Measurements from ENCODE around the gene CCNY.
"Not testable (repeated sequence)": the region's sequence is repeated elsewhere in the genome, so short reads cannot be mapped to it uniquely, and the experiment has no call there.

Gene CCNY

DNA sequence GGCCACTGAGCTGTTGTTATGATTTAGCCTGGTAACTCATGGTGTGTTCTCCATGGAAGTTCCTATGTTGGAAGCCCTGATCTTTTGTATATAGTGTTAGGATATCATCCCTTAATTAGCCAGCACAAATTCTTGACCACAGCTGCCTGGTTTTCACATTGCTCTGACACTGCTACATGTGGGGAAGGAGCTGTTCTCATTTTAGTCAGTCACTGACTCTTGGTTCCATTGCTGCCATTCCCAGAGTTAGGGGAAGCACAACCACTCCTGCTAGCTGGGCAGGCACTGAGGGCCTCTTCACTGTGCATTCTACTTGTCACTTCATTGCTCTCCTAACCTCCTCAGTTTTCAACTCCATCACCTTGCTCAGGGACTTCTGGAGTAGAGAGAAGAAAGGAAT, 170.4 kb downstream of the CCNY start:
- no peak for DNase-seq (ENCODE audit: low read depth in 3 of 3, low spot score in 1 of 3)

GRCh38 chr10:35507519-35508109, 171.3 kb downstream of the CCNY start:
- DNase-seq (ENCODE audit: low read depth in 3 of 3, low spot score in 1 of 3) = no peak

- no peak for DNase-seq (ENCODE audit: low read depth in 3 of 3, low spot score in 1 of 3)
These were observed 172.3 kb downstream of the CCNY start for GRCh38 chr10:35508647-35509046.

- no peak for DNase-seq (ENCODE audit: low read depth in 3 of 3, low spot score in 1 of 3)
These were observed 174.6 kb downstream of the CCNY start for GRCh38 chr10:35510891-35511290.

DNA sequence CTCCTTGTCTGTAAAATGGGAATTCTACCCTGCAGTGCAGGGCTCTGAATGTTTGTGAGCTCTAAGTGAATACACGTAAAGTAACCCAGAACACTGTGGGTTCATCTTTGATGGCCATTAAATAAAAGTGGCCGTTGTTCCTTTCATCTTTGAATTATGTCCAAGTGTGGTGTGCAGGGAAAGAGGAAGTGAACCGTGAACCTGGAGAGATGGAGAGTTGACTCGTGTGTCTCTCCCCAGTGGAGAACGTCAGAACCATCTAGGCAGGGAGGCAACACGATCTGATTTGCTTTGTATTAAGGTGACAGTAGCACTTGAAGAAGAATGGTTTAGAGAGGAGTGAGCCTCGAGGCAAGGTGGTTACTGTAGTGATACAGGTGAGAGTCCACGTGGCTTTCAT, 175.3 kb downstream of the CCNY start:
- no peak for DNase-seq (ENCODE audit: low read depth in 3 of 3, low spot score in 1 of 3)

- DNase-seq (ENCODE audit: low read depth in 3 of 3, low spot score in 1 of 3) = no peak
These were observed 179.9 kb downstream of the CCNY start for GRCh38 chr10:35516102-35516670.

DNA sequence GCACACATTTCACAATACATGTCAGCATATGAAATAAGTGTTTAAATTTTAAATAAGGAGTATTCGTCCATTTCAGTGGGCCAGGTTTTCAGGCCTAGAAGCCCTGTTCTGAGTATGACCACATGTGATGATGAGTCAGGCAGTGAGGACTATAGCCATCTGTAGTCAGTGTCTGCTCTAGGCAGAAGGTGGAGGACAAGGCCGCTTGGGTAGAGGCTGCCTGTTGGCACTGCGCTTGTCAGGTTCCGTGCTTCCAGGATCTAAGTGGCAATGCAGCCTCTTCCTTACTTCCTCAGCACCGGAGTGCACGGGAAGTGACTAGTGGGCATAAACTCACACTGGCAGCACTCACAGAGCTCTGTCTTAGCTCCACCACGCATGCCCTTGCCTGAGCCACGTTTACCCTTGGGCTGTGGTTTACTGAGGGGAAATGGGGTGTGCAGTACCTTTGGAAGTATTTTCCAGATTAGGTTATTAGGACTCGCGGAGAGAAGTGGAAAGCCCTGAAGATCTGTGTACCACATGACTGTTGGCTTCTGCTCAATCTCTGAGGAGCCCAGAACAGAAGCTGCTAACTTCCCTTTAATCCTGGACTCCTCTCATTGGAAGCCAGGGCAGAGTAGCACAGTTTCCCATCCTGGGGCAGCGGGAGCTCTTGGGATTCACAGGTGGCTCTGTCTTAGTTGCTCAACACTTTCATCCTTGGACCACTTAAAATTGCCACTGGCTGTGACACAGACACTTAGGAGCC, 181.3 kb downstream of the CCNY start:
- DNase-seq (ENCODE audit: low read depth in 3 of 3, low spot score in 1 of 3) = no peak

GRCh38 chr10:35518187-35518586, 181.9 kb downstream of the CCNY start:
- DNase-seq (ENCODE audit: low read depth in 3 of 3, low spot score in 1 of 3) = not testable (repeated sequence)

DNA sequence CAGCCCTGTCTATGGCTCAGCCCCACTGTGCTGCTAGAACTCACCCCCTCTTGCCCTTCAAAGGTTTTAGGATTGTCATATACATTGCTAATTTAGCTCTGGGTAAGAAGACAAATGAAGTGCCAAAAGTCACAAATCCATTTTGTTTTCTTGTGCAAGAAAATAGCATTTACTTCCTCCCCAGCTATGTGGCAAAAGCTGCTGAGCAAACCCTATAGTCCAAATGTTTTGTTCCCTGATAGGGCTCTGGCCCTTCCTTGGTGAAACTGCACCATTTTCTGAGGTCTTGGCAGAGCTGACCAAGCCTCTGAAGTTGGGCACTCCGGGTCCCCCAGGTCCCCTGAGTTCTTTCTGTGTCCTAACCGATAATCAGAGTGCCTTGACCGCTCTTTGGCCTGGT, 184.7 kb downstream of the CCNY start:
- no peak for DNase-seq (ENCODE audit: low read depth in 3 of 3, low spot score in 1 of 3)

GRCh38 chr10:35523670-35524225, 187.4 kb downstream of the CCNY start:
- no peak for DNase-seq (ENCODE audit: low read depth in 3 of 3, low spot score in 1 of 3)

DNA sequence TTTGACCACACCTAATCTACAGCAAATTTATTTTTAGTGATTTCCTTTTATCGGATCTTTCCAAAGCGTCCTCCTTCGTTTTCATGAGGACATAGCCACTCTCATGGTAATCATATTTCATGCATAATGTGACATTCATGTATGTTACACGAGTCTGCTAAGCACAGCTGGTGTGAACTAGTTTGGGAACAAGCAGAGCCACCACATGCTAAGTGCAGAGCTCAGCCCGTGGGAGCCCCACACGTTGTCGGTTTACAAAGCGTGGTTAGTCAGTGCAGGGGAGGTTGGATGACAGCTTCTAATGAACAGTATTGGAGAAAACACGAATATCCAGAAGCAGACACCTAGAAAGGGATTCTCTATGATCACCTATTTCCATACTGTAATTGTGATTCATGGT, 190.4 kb downstream of the CCNY start:
- no peak for DNase-seq (ENCODE audit: low read depth in 3 of 3, low spot score in 1 of 3)

DNA sequence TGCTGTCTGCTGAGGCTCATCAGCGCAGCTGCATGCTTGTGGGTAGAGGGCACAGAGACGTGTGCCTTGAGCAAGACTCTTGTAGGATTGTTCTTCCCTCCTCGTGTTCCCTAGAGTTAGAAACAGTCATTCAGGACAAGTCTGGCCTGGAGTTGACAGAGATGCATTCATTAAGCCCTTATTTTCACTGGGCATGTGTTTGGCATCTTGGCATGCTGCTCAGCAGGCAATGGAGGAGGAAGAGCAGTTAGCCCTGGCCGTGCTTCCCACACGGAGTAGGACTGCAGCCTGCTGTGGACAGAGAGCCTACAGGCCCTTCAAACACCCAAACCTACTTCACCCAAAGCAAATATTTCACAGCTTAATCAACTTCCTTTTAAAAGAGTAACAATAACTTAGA, 195.8 kb downstream of the CCNY start:
- no peak for DNase-seq (ENCODE audit: low read depth in 3 of 3, low spot score in 1 of 3)

- no peak for DNase-seq (ENCODE audit: low read depth in 3 of 3, low spot score in 1 of 3)
These were observed 197.3 kb downstream of the CCNY start for GRCh38 chr10:35533565-35533964.

GRCh38 chr10:35535136-35535535, 198.8 kb downstream of the CCNY start:
- DNase-seq (ENCODE audit: low read depth in 3 of 3, low spot score in 1 of 3) = no peak

DNA sequence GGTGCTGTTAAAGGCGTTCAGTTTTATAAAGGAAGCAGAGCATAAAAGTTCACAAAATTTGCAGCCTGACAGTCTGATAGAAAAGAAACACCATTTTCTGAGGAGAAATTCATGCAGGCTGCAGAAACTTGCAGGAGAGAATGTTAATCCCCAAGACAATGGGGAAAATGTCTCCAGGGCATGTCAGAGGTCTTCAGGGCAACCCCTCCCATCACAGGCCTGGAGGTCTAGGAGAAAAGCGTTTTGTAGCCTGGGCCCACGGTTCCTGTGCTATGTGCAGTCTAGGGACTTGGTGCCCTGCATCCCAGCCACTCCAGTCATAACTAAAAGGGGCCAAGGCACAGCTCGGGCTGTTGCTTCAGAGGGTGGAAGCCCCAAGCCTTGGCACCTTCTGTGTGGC, 200.5 kb downstream of the CCNY start:
- DNase-seq (ENCODE audit: low read depth in 3 of 3, low spot score in 1 of 3) = no peak

DNA sequence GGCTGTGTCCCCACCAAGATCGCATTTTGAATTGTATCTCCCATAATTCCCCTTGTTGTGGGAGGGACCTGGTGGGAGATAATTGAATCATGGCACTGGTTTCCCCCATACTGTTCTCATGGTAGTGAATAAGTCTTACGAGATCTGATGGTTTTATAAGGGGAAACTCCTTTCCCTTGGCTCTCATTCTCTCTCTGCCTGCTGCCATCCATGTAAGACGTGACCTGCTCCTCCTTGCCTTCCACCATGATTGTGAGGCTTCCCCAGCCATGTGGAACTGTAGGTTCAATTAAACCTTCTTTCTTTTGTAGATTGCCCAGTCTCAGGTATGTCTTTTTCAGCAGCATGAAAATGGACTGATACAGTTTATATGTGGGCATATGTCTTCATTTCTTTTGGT, 201.6 kb downstream of the CCNY start:
- not testable (repeated sequence) for DNase-seq (ENCODE audit: low read depth in 3 of 3, low spot score in 1 of 3)

GRCh38 chr10:35540296-35541164, 204.2 kb downstream of the CCNY start:
- DNase-seq (ENCODE audit: low read depth in 3 of 3, low spot score in 1 of 3) = no peak

GRCh38 chr10:35541720-35542119, 205.4 kb downstream of the CCNY start:
- DNase-seq (ENCODE audit: low read depth in 3 of 3, low spot score in 1 of 3) = no peak

- DNase-seq (ENCODE audit: low read depth in 3 of 3, low spot score in 1 of 3) = no peak
These were observed 206.0 kb downstream of the CCNY start for GRCh38 chr10:35542303-35542702.

GRCh38 chr10:35545079-35545657, 208.9 kb downstream of the CCNY start:
- no peak for DNase-seq (ENCODE audit: low read depth in 3 of 3, low spot score in 1 of 3)

Data from stimulated activated CD4-positive, alpha-beta T cell treated with anti-CD3 and anti-CD28 coated beads, TNF-alpha, amount 100 ng/mL, for 1 hour (primary cell).